NCI-H1694 (cell line): Measurements from ENCODE around the gene PRIMA1.

Source experiments
- DNase-seq: peaks from one replicate; lab custom pipeline; 2025; lab: John Stamatoyannopoulos, UW

PRIMA1 gene

GRCh38 chr14:93674343-93674742 is 113.9 kb downstream of the PRIMA1 start:
- no peak for DNase-seq

DNA sequence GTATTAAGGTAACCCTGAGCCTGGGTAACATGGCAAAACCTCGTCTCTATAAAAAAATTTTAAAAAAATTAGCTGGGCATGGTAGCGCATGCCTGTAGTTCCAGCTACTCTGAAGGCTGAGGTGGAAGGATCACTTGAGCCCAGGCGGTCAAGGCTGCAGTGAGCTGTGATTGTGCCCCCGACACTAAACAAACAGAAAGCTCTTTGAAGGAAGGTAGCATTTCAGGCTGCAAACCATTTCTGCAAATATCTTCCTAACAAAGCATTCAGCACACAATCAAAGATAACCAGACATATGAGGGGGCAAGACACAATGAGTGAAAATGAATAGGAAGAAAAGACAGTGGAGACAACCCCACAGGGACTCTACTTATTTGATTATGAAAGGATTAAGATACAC is 118.7 kb downstream of the PRIMA1 start:
- DNase-seq: no peak
